Hippocampal formation (tissue), 2 donors: ENCODE results near the gene VWA3B.
A peak's percentile ranks its signal among the peaks of the same experiment; 100 is the strongest.
"Not testable (repeated sequence)": the region's sequence is repeated elsewhere in the genome, so short reads cannot be mapped to it uniquely, and the experiment has no call there.

Source experiments
- DNase-seq, 2 donors: peaks; one replicate each; lab custom pipeline; 2025; lab: John Stamatoyannopoulos, UW

The VWA3B gene

GRCh38 chr2:98134172-98135005 lies 47.4 kb downstream of the VWA3B start:
- DNase-seq = peak in 1 of 2 donors; percentile 24

- DNase-seq = no peak
Observed at GRCh38 chr2:98137196-98137595, 50.2 kb downstream of the VWA3B start.

- not testable (repeated sequence) for DNase-seq
Observed at GRCh38 chr2:98138978-98139377, 52.0 kb downstream of the VWA3B start.

GRCh38 chr2:98140210-98140609 lies 53.2 kb downstream of the VWA3B start:
- no peak for DNase-seq

- DNase-seq = no peak
Observed at GRCh38 chr2:98142106-98142791, 55.3 kb downstream of the VWA3B start.

- DNase-seq = no peak
Observed at GRCh38 chr2:98145070-98145469, 58.1 kb downstream of the VWA3B start.

GRCh38 chr2:98147900-98148299 lies 60.9 kb downstream of the VWA3B start:
- DNase-seq = not testable (repeated sequence)

- no peak for DNase-seq
Observed at GRCh38 chr2:98148595-98149332, 61.8 kb downstream of the VWA3B start.

- DNase-seq = peak; percentile 29 to 71
Observed at GRCh38 chr2:98149333-98149697, 62.3 kb downstream of the VWA3B start.

- DNase-seq = no peak
Observed at GRCh38 chr2:98153481-98153880, 66.5 kb downstream of the VWA3B start.

GRCh38 chr2:98155291-98155690 lies 68.3 kb downstream of the VWA3B start:
- no peak for DNase-seq

- DNase-seq = no peak
Observed at GRCh38 chr2:98155716-98156115, 68.7 kb downstream of the VWA3B start.

GRCh38 chr2:98156304-98156703 lies 69.3 kb downstream of the VWA3B start:
- DNase-seq = no peak

GRCh38 chr2:98157557-98157956 lies 70.6 kb downstream of the VWA3B start:
- no peak for DNase-seq

- DNase-seq = no peak
Observed at GRCh38 chr2:98158305-98158704, 71.3 kb downstream of the VWA3B start.

GRCh38 chr2:98160554-98160953 lies 73.6 kb downstream of the VWA3B start:
- DNase-seq = no peak

GRCh38 chr2:98161186-98161585 lies 74.2 kb downstream of the VWA3B start:
- DNase-seq = no peak

GRCh38 chr2:98164256-98164655 lies 77.3 kb downstream of the VWA3B start:
- no peak for DNase-seq

GRCh38 chr2:98165516-98166071 lies 78.6 kb downstream of the VWA3B start:
- DNase-seq = no peak

- DNase-seq = no peak
Observed at GRCh38 chr2:98167916-98168315, 80.9 kb downstream of the VWA3B start.

GRCh38 chr2:98170076-98170475 lies 83.1 kb downstream of the VWA3B start:
- DNase-seq = no peak

- no peak for DNase-seq
Observed at GRCh38 chr2:98172150-98172765, 85.3 kb downstream of the VWA3B start.
